NCI-H2171 treated with DMSO at 0.1 percent for 48 hours (cell line): Measurements from ENCODE around the gene STXBP6.

Source experiments
- DNase-seq: peaks from one replicate; lab custom pipeline; 2025; lab: John Stamatoyannopoulos, UW

The STXBP6 gene

GRCh38 chr14:25015761-25016160, 34.2 kb downstream of the STXBP6 start:
- DNase-seq, result no peak

- DNase-seq, result no peak
These were observed 35.5 kb downstream of the STXBP6 start for GRCh38 chr14:25014440-25014839.

- no peak for DNase-seq
These were observed 38.9 kb downstream of the STXBP6 start for GRCh38 chr14:25011095-25011494.

GRCh38 chr14:25010471-25010870, 39.5 kb downstream of the STXBP6 start:
- DNase-seq, result no peak

GRCh38 chr14:25009891-25010290, 40.1 kb downstream of the STXBP6 start:
- no peak for DNase-seq

GRCh38 chr14:25007832-25008231, 42.1 kb downstream of the STXBP6 start:
- DNase-seq, result no peak

- no peak for DNase-seq
These were observed 42.8 kb downstream of the STXBP6 start for GRCh38 chr14:25006961-25007795.

- DNase-seq, result no peak
These were observed 43.9 kb downstream of the STXBP6 start for GRCh38 chr14:25006031-25006430.

- no peak for DNase-seq
These were observed 45.5 kb downstream of the STXBP6 start for GRCh38 chr14:25004389-25004809.

- DNase-seq, result no peak
These were observed 46.4 kb downstream of the STXBP6 start for GRCh38 chr14:25003537-25003936.

GRCh38 chr14:25001601-25002000, 48.3 kb downstream of the STXBP6 start:
- DNase-seq, result no peak

- no peak for DNase-seq
These were observed 48.8 kb downstream of the STXBP6 start for GRCh38 chr14:25001156-25001555.

GRCh38 chr14:24999157-24999556, 50.8 kb downstream of the STXBP6 start:
- DNase-seq, result no peak

GRCh38 chr14:24996930-24997725, 52.8 kb downstream of the STXBP6 start:
- DNase-seq, result no peak

GRCh38 chr14:24995016-24995415, 54.9 kb downstream of the STXBP6 start:
- DNase-seq, result no peak

- DNase-seq, result no peak
These were observed 56.3 kb downstream of the STXBP6 start for GRCh38 chr14:24993631-24994030.

GRCh38 chr14:24992624-24993360, 57.2 kb downstream of the STXBP6 start:
- DNase-seq, result no peak

GRCh38 chr14:24991821-24992220, 58.1 kb downstream of the STXBP6 start:
- no peak for DNase-seq

GRCh38 chr14:24991288-24991687, 58.7 kb downstream of the STXBP6 start:
- DNase-seq, result no peak

- DNase-seq, result no peak
These were observed 59.2 kb downstream of the STXBP6 start for GRCh38 chr14:24990773-24991172.

GRCh38 chr14:24990050-24990449, 59.9 kb downstream of the STXBP6 start:
- no peak for DNase-seq

- no peak for DNase-seq
These were observed 61.2 kb downstream of the STXBP6 start for GRCh38 chr14:24988760-24989159.
